ENCODE measurements around the gene CTDSP2.
A peak's percentile ranks its signal among the peaks of the same experiment; 100 is the strongest.

The CTDSP2 gene

DNA sequence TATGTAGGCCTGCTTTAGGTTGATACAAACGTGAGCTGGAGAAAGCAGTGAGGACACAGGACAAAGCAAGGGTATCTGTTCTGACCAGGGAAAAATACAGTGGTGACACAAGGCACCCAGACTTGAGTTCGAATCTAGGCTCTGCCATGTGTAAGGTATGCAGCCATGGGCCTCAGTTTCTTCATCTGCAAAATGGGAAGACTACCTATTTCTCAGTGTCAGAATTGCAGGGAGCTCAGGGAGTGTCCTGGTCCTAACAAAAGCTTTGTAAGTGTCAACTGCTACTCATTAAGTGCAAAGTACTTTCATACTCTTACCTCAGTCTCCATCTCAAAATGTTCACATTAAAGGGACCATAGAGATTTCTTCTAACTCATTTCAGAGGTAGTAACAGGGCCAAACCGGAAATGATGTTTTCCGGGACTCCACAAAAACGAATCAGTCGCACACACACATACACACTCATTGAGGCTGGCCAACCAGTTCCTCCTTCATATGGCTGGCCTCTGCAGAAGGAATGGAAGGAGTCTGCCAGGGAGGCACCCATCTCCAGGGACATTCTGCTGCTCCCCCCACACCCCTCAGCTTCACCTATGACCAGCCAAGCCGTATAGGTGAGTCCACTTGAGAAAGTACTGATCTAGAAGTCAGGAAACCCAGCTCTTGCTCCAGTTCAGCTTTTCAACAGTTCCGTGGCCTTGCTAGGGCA is 7.8 kb downstream of the CTDSP2 start:
- DNase-seq = no peak
- Mint-ChIP-seq H3K4me3 (no peak overlapping the region), H3K4me1 (peaks cover 96% of the 10 kb centered on the region), H3K9me3 (no peaks in the 10 kb centered on the region), H3K27ac (peak overlapping the region; percentile 98), H3K36me3 (ENCODE audit: low read depth) (no peaks in the 10 kb centered on the region), H3K27me3 (ENCODE audit: low read depth, poor library complexity) (no peaks in the 10 kb centered on the region)
- TF ChIP-seq, protein P1, sequence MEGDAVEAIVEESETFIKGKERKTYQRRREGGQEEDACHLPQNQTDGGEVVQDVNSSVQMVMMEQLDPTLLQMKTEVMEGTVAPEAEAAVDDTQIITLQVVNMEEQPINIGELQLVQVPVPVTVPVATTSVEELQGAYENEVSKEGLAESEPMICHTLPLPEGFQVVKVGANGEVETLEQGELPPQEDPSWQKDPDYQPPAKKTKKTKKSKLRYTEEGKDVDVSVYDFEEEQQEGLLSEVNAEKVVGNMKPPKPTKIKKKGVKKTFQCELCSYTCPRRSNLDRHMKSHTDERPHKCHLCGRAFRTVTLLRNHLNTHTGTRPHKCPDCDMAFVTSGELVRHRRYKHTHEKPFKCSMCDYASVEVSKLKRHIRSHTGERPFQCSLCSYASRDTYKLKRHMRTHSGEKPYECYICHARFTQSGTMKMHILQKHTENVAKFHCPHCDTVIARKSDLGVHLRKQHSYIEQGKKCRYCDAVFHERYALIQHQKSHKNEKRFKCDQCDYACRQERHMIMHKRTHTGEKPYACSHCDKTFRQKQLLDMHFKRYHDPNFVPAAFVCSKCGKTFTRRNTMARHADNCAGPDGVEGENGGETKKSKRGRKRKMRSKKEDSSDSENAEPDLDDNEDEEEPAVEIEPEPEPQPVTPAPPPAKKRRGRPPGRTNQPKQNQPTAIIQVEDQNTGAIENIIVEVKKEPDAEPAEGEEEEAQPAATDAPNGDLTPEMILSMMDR (IDR thresholded peaks at IDR 0.05) = no peak

GRCh38 chr12:57837864-57838562 is 8.5 kb downstream of the CTDSP2 start:
- no peaks in the 10 kb centered on the region for H3K9me3 Mint-ChIP-seq
- H3K36me3 Mint-ChIP-seq (ENCODE audit: low read depth) = no peaks in the 10 kb centered on the region
- no peaks in the 10 kb centered on the region for H3K27me3 Mint-ChIP-seq (ENCODE audit: low read depth, poor library complexity)
- H3K4me3 Mint-ChIP-seq = peak overlapping the region; percentile 34
- H3K4me1 Mint-ChIP-seq = peaks cover 96% of the 10 kb centered on the region
- peak overlapping the region; percentile 98 for H3K27ac Mint-ChIP-seq
- TF ChIP-seq, protein P1 (IDR thresholded peaks at IDR 0.05) = no peak
- no peak for DNase-seq

- H3K27me3 Mint-ChIP-seq (ENCODE audit: low read depth, poor library complexity) = no peaks in the 10 kb centered on the region
- DNase-seq = peak; percentile 43
- H3K36me3 Mint-ChIP-seq (ENCODE audit: low read depth) = no peaks in the 10 kb centered on the region
- peak overlapping the region; percentile 72 for H3K4me3 Mint-ChIP-seq
- peak overlapping the region; percentile 97 for H3K27ac Mint-ChIP-seq
- TF ChIP-seq, protein P1 (IDR thresholded peaks at IDR 0.05) = no peak
- H3K9me3 Mint-ChIP-seq = no peaks in the 10 kb centered on the region
- H3K4me1 Mint-ChIP-seq = peaks cover 95% of the 10 kb centered on the region
Measured at GRCh38 chr12:57836442-57837375, 9.8 kb downstream of the CTDSP2 start.

DNA sequence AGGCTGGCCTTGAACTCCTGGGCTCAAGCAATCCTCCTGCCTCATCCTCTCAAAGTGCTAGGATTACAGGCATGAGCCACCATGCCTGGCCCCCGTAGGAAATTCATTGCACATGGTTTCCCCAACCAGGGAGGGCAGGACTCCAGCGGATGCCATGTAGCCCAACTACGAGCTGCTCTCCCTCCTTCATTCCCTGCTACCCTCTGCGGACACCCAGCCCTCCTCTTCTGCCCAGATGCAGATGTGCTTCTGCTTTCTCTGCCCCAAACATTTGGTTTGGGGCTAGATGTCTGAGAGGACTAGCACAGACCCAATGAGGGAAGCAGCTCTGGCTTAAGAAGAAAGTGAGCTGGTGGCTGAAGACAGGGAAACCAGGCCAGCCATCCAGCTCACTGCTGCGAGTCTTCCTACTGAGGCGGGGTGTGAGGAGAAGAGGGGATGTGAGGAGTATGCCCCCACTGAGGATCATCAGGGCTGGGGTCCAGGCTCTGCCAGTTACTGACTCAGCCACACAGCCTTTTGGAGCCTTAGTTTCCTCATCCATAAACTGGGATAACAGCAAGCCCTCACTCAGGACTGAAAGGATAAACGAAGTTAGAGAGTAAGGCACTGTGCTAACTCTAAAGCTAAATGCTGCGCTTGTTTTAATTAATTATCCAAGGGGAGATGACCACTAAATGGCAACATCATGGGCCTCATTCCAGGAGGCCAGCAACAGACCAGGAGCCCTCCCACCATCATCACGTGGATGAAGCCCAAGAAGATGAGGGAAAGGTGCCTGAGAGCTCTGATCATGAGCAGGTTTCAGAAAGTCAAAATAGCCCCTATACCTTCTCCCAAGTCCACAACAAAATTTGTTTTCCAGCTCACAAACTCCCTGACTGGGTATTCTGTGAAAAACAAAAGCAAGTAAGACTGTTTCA is 10.9 kb downstream of the CTDSP2 start:
- H3K4me3 Mint-ChIP-seq = peak overlapping the region; percentile 13
- peaks cover 89% of the 10 kb centered on the region for H3K4me1 Mint-ChIP-seq
- H3K27ac Mint-ChIP-seq = peak overlapping the region; percentile 16
- TF ChIP-seq, protein P1 (IDR thresholded peaks at IDR 0.05) = no peak
- DNase-seq = no peak
- H3K27me3 Mint-ChIP-seq (ENCODE audit: low read depth, poor library complexity) = no peaks in the 10 kb centered on the region
- no peaks in the 10 kb centered on the region for H3K9me3 Mint-ChIP-seq
- no peaks in the 10 kb centered on the region for H3K36me3 Mint-ChIP-seq (ENCODE audit: low read depth)
